Measurements from ENCODE around the gene DKKL1. TPM values are rescaled to one million over a fixed set of nuclear protein-coding genes. Genes with fewer than 3 reads are reported as not detected.

The DKKL1 gene
- total and polyA plus RNA-seq, 4 donors: 0.58 to 0.95 (median 0.88) TPM

- Histone ChIP-seq H3K4me1 (ENCODE audit: control insufficient read depth in 5 of 5, insufficient read depth in 5 of 5, low read length in 5 of 5) (no peaks in the 10 kb centered on the region), H3K27ac (ENCODE audit: low read depth in 1 of 2, low read length in 1 of 2) (no peak overlapping the region), H3K4me3 (no peak overlapping the region), H3K27me3 (ENCODE audit: control insufficient read depth in 3 of 3, insufficient read depth in 3 of 3, low read length in 2 of 3) (peaks cover 0 to 3% (median 0%) of the 10 kb centered on the region in 3 donors), H3K9ac (ENCODE audit: insufficient read depth in 1 of 2, low read length in 2 of 2) (no peak overlapping the region), H3K9me3 (ENCODE audit: control insufficient read depth in 4 of 4, insufficient read depth in 3 of 4, low read length in 3 of 4) (no peaks in the 10 kb centered on the region), H3K36me3 (ENCODE audit: control insufficient read depth in 4 of 4, insufficient read depth in 4 of 4, low read length in 4 of 4) (no peaks in the 10 kb centered on the region)
- TF ChIP-seq CTCF (IDR thresholded peaks at IDR 0.05; ENCODE audit: control extremely low read depth, extremely low read depth): no peak
- 84 to 91% methylated on average over 6 of the region's 6 CpGs for WGBS, 2 donors
- no peak for DNase-seq
- no peak for ATAC-seq (ENCODE audit: insufficient read depth, low FRiP score)
Observed at GRCh38 chr19:49398931-49399330, 35.3 kb downstream of the DKKL1 start.

- Histone ChIP-seq H3K9ac (ENCODE audit: insufficient read depth in 1 of 2, low read length in 2 of 2) (no peak overlapping the region), H3K27ac (ENCODE audit: low read depth in 1 of 2, low read length in 1 of 2) (no peak overlapping the region), H3K9me3 (ENCODE audit: control insufficient read depth in 4 of 4, insufficient read depth in 3 of 4, low read length in 3 of 4) (no peaks in the 10 kb centered on the region), H3K4me3 (no peak overlapping the region), H3K36me3 (ENCODE audit: control insufficient read depth in 4 of 4, insufficient read depth in 4 of 4, low read length in 4 of 4) (no peaks in the 10 kb centered on the region), H3K27me3 (ENCODE audit: control insufficient read depth in 3 of 3, insufficient read depth in 3 of 3, low read length in 2 of 3) (no peaks in the 10 kb centered on the region), H3K4me1 (ENCODE audit: control insufficient read depth in 5 of 5, insufficient read depth in 5 of 5, low read length in 5 of 5) (no peaks in the 10 kb centered on the region)
- no peak for DNase-seq
- no peak for TF ChIP-seq CTCF (IDR thresholded peaks at IDR 0.05; ENCODE audit: control extremely low read depth, extremely low read depth)
- ATAC-seq (ENCODE audit: insufficient read depth, low FRiP score): no peak
- 78 to 82% methylated on average over 6 of the region's 6 CpGs for WGBS, 2 donors
Observed at GRCh38 chr19:49400029-49400428, 36.4 kb downstream of the DKKL1 start.

- Histone ChIP-seq H3K9ac (ENCODE audit: insufficient read depth in 1 of 2, low read length in 2 of 2) (no peak overlapping the region), H3K4me1 (ENCODE audit: control insufficient read depth in 5 of 5, insufficient read depth in 5 of 5, low read length in 5 of 5) (no peaks in the 10 kb centered on the region), H3K9me3 (ENCODE audit: control insufficient read depth in 4 of 4, insufficient read depth in 3 of 4, low read length in 3 of 4) (no peaks in the 10 kb centered on the region), H3K36me3 (ENCODE audit: control insufficient read depth in 4 of 4, insufficient read depth in 4 of 4, low read length in 4 of 4) (no peaks in the 10 kb centered on the region), H3K4me3 (no peak overlapping the region), H3K27me3 (ENCODE audit: control insufficient read depth in 3 of 3, insufficient read depth in 3 of 3, low read length in 2 of 3) (no peaks in the 10 kb centered on the region), H3K27ac (ENCODE audit: low read depth in 1 of 2, low read length in 1 of 2) (no peak overlapping the region)
- TF ChIP-seq CTCF (IDR thresholded peaks at IDR 0.05; ENCODE audit: control extremely low read depth, extremely low read depth): no peak
- 59 to 62% methylated on average over 7 of the region's 7 CpGs for WGBS, 2 donors
- ATAC-seq (ENCODE audit: insufficient read depth, low FRiP score) (peak; percentile 27), DNase-seq (no peak)
Observed at GRCh38 chr19:49403404-49404187, 39.9 kb downstream of the DKKL1 start.

Data from lung (tissue), 12 donors.